Activated naive CD4-positive, alpha-beta T cell treated with anti-CD3 and anti-CD28 coated beads, Interleukin-2, amount 50 U/mL, for 24 hours (primary cell): ENCODE measurements around the gene NEURL1.
A peak's percentile ranks its signal among the peaks of the same experiment; 100 is the strongest.

ENCODE experiments used
- H3K27ac Mint-ChIP-seq: one replicate; pipeline ENCODE4 v1.8.0; 2021; ENCODE audit warnings: mild to moderate bottlenecking, mixed read lengths
- H3K27me3 Mint-ChIP-seq: one replicate; pipeline ENCODE4 v1.8.0; 2021; ENCODE audit warnings: mixed read lengths
- H3K36me3 Mint-ChIP-seq: one replicate; pipeline ENCODE4 v1.8.0; 2021; ENCODE audit warnings: mixed read lengths
- H3K4me1 Mint-ChIP-seq: one replicate; pipeline ENCODE4 v1.8.0; 2021; ENCODE audit warnings: mixed read lengths
- H3K4me3 Mint-ChIP-seq: one replicate; pipeline ENCODE4 v1.8.0; 2021; ENCODE audit warnings: mild to moderate bottlenecking, mixed read lengths
- H3K9me3 Mint-ChIP-seq: one replicate; pipeline ENCODE4 v1.8.0; 2021; ENCODE audit warnings: mixed read lengths

The NEURL1 gene

GRCh38 chr10:103493362-103493915, at the start of gene NEURL1:
Gene NEURL1 (plus strand): TSS chr10:103493705. CDS start chr10:103494388, 683 bp downstream.
- H3K27me3 Mint-ChIP-seq = peaks cover 26% of the 10 kb centered on the region
- H3K9me3 Mint-ChIP-seq = no peaks in the 10 kb centered on the region
- no peak within 1 kb of the TSS for H3K27ac Mint-ChIP-seq
- peaks cover 29% of the 10 kb centered on the region for H3K4me1 Mint-ChIP-seq
- H3K4me3 Mint-ChIP-seq = peak within 1 kb of the TSS; percentile 82
- no peaks in the 10 kb centered on the region for H3K36me3 Mint-ChIP-seq

- no peaks in the 10 kb centered on the region for H3K9me3 Mint-ChIP-seq
- H3K27me3 Mint-ChIP-seq = no peaks in the 10 kb centered on the region
- H3K36me3 Mint-ChIP-seq = peaks cover 21% of the 10 kb centered on the region
- no peak overlapping the region for H3K4me3 Mint-ChIP-seq
- H3K4me1 Mint-ChIP-seq = peaks cover 11% of the 10 kb centered on the region
- H3K27ac Mint-ChIP-seq = no peak overlapping the region
Measured at GRCh38 chr10:103444478-103444877, 49.0 kb upstream of the NEURL1 start.

GRCh38 chr10:103445366-103445765, 48.1 kb upstream of the NEURL1 start:
- H3K4me1 Mint-ChIP-seq = peaks cover 20% of the 10 kb centered on the region
- H3K27me3 Mint-ChIP-seq = no peaks in the 10 kb centered on the region
- no peaks in the 10 kb centered on the region for H3K9me3 Mint-ChIP-seq
- no peak overlapping the region for H3K4me3 Mint-ChIP-seq
- no peak overlapping the region for H3K27ac Mint-ChIP-seq
- peaks cover 18% of the 10 kb centered on the region for H3K36me3 Mint-ChIP-seq

DNA sequence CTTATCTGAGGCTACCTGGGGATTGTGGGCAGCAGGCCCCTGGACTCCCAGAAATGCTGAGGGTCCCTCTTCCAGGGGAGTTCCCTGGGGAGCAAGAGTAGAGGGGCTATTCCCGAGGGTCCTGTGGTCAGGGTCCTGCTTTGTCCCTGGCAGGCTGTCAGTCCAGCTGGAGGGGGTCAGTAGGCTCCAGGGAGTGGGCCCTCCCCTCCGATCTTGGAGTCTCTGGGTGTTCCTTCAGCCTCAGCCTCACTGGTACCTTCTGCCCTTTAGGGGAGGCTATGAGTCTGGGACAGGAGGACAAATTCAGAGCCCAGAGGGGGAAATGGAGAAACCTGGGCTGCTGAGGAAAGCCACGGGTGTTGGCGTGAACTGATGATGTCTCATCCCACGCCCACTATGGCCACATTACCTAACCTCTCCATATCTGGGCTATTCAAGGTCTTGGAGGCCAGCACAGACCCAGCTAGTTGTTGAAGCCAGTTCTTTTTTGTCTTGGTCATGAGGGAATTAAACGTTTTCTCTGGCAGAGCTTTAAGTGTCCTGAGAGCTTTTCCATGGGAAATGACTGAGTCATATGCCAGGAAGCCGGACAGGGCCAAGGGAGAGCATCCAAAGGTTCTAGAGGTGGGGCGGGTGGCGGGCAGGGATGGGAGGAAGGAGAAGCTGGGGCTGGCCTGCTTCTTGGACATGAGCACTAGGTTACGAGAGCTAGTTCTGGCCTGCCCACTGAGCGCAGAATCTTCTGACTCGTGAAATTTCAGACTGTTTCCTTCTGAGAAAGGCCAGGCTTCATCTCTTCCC, 47.5 kb upstream of the NEURL1 start:
- peaks cover 26% of the 10 kb centered on the region for H3K4me1 Mint-ChIP-seq
- H3K9me3 Mint-ChIP-seq = no peaks in the 10 kb centered on the region
- no peaks in the 10 kb centered on the region for H3K27me3 Mint-ChIP-seq
- peak overlapping the region; percentile 30 for H3K27ac Mint-ChIP-seq
- H3K4me3 Mint-ChIP-seq = no peak overlapping the region
- peaks cover 18% of the 10 kb centered on the region for H3K36me3 Mint-ChIP-seq

- no peaks in the 10 kb centered on the region for H3K27me3 Mint-ChIP-seq
- H3K36me3 Mint-ChIP-seq = peaks cover 16% of the 10 kb centered on the region
- H3K4me3 Mint-ChIP-seq = no peak overlapping the region
- no peak overlapping the region for H3K27ac Mint-ChIP-seq
- H3K9me3 Mint-ChIP-seq = no peaks in the 10 kb centered on the region
- H3K4me1 Mint-ChIP-seq = peaks cover 33% of the 10 kb centered on the region
Measured at GRCh38 chr10:103447187-103447586, 46.3 kb upstream of the NEURL1 start.

- Mint-ChIP-seq H3K4me1 (peaks cover 38% of the 10 kb centered on the region), H3K4me3 (no peak overlapping the region), H3K36me3 (peaks cover 14% of the 10 kb centered on the region)
Measured at GRCh38 chr10:103448746-103449145, 44.8 kb upstream of the NEURL1 start.

GRCh38 chr10:103449208-103450144, 44.0 kb upstream of the NEURL1 start:
- peaks cover 12% of the 10 kb centered on the region for H3K36me3 Mint-ChIP-seq
- H3K4me1 Mint-ChIP-seq = peaks cover 39% of the 10 kb centered on the region

More at GRCh38 chr10:103448746-103449145, 44.8 kb upstream of the NEURL1 start:
- Mint-ChIP-seq H3K27ac (peak overlapping the region; percentile 62), H3K9me3 (no peaks in the 10 kb centered on the region), H3K27me3 (no peaks in the 10 kb centered on the region)

DNA sequence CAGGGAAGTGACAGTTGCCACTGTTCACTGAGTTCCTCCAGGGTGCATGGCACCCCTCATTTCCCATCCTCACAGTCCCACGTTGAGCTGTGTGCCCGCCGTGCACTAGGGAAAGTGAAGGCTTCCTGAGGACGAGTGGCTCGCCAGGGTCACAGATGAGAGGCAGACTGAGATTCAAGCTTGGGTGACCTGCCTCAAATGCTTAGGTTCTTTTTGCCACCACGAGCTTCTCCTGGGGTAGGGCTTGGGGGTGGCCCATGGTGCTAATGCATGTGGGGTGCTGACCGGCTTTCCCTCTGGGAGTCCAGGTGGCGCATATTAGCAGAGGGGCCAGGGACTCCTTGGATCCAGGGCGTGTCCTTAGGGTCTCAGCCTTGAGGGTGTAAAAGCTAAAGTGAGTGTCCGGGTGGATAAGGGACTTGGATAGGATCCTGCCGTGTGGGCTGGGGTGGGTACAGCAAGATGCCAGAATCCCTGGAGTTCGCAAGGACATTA, 43.3 kb upstream of the NEURL1 start:
- Mint-ChIP-seq H3K27ac (no peak overlapping the region), H3K36me3 (peaks cover 10% of the 10 kb centered on the region), H3K4me1 (peaks cover 39% of the 10 kb centered on the region), H3K9me3 (no peaks in the 10 kb centered on the region), H3K27me3 (no peaks in the 10 kb centered on the region), H3K4me3 (peak overlapping the region; percentile 89)

More at GRCh38 chr10:103449208-103450144, 44.0 kb upstream of the NEURL1 start:
- H3K27me3 Mint-ChIP-seq = no peaks in the 10 kb centered on the region
- H3K27ac Mint-ChIP-seq = peak overlapping the region; percentile 49
- peak overlapping the region; percentile 69 for H3K4me3 Mint-ChIP-seq
- no peaks in the 10 kb centered on the region for H3K9me3 Mint-ChIP-seq

DNA sequence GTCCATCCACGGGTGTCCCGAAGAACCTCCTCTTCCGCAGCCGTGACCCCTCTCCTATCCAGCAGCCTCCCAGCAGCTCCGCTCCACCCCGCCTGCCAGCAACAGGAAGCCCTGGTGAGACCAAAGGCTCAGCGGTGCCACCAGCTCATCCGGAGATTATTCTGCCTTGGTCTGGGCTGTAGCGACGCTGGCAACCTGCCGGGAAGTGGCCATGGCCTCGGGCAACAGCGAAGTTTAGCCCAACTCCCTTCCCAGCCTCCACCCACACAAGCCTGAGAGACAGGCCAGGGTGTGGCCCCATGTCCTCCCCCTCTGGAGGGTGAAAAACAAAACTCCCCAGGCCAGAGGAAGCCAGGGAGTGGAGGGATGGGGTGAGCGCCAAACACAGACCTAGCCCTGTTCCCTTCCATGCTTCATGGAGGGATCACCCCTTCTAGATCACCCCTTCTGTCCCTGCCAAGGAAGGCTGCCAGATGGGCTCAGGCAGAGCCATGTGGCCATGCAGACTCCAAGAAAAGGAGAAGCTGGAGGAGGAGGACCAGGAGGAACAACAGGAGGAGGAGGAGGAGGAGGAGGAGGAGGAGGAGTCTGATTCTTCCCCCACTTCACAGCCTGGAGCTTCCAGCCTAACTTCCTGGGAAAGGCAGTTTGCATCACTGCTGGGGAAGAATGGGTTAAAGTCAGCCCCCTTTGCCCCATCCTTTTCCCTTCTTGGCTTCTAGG, 42.3 kb upstream of the NEURL1 start:
- Mint-ChIP-seq H3K9me3 (no peaks in the 10 kb centered on the region), H3K4me3 (peak overlapping the region; percentile 89), H3K36me3 (peaks cover 10% of the 10 kb centered on the region), H3K27me3 (no peaks in the 10 kb centered on the region), H3K4me1 (peaks cover 39% of the 10 kb centered on the region), H3K27ac (peak overlapping the region; percentile 21)

GRCh38 chr10:103451831-103452505, 41.5 kb upstream of the NEURL1 start, which contains the start of gene CALHM2:
Gene CALHM2 (minus strand): TSS chr10:103452370. CDS start chr10:103449941, 2,429 bp downstream.
- peaks cover 39% of the 10 kb centered on the region for H3K4me1 Mint-ChIP-seq
- H3K9me3 Mint-ChIP-seq = no peaks in the 10 kb centered on the region
- peaks cover 9% of the 10 kb centered on the region for H3K36me3 Mint-ChIP-seq
- peak within 1 kb of the TSS; percentile 89 for H3K4me3 Mint-ChIP-seq
- H3K27me3 Mint-ChIP-seq = no peaks in the 10 kb centered on the region
- H3K27ac Mint-ChIP-seq = peak within 1 kb of the TSS; percentile 21

- Mint-ChIP-seq H3K36me3 (peaks cover 8% of the 10 kb centered on the region), H3K27me3 (no peaks in the 10 kb centered on the region), H3K4me3 (peak overlapping the region; percentile 89), H3K4me1 (peaks cover 39% of the 10 kb centered on the region), H3K9me3 (no peaks in the 10 kb centered on the region), H3K27ac (no peak overlapping the region)
Measured at GRCh38 chr10:103452506-103453230, 40.8 kb upstream of the NEURL1 start.

DNA sequence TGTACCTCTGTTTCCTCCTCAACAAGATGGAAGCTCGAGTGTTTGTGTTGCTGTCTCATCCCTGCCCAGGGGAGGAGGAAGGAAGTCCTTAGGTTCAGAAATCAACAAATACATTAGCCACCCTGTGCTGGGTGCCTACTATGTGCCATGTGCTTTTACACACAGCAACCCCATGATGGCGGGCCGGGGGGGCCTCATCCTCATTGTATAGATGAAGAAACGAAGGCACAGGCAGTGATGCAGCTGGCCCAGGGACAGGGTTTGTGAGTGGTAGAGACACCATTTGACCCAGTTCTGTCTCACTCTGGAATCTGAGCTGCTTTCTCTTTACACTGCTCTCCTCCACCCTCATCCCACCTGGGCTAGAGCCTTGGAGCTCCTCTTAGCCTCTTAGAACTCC, 39.5 kb upstream of the NEURL1 start:
- no peak overlapping the region for H3K4me3 Mint-ChIP-seq

GRCh38 chr10:103455235-103455634, 38.3 kb upstream of the NEURL1 start:
- Mint-ChIP-seq H3K27me3 (no peaks in the 10 kb centered on the region), H3K4me3 (no peak overlapping the region), H3K4me1 (peaks cover 20% of the 10 kb centered on the region), H3K9me3 (no peaks in the 10 kb centered on the region), H3K27ac (no peak overlapping the region), H3K36me3 (no peaks in the 10 kb centered on the region)

More for the DNA sequence above, 39.5 kb upstream of the NEURL1 start:
- Mint-ChIP-seq H3K27me3 (no peaks in the 10 kb centered on the region), H3K36me3 (peaks cover 2% of the 10 kb centered on the region), H3K4me1 (peaks cover 33% of the 10 kb centered on the region), H3K9me3 (no peaks in the 10 kb centered on the region), H3K27ac (no peak overlapping the region)
